Measurements from ENCODE around the gene BAG2.
A peak's percentile ranks its signal among the peaks of the same experiment; 100 is the strongest.

The BAG2 gene

DNA sequence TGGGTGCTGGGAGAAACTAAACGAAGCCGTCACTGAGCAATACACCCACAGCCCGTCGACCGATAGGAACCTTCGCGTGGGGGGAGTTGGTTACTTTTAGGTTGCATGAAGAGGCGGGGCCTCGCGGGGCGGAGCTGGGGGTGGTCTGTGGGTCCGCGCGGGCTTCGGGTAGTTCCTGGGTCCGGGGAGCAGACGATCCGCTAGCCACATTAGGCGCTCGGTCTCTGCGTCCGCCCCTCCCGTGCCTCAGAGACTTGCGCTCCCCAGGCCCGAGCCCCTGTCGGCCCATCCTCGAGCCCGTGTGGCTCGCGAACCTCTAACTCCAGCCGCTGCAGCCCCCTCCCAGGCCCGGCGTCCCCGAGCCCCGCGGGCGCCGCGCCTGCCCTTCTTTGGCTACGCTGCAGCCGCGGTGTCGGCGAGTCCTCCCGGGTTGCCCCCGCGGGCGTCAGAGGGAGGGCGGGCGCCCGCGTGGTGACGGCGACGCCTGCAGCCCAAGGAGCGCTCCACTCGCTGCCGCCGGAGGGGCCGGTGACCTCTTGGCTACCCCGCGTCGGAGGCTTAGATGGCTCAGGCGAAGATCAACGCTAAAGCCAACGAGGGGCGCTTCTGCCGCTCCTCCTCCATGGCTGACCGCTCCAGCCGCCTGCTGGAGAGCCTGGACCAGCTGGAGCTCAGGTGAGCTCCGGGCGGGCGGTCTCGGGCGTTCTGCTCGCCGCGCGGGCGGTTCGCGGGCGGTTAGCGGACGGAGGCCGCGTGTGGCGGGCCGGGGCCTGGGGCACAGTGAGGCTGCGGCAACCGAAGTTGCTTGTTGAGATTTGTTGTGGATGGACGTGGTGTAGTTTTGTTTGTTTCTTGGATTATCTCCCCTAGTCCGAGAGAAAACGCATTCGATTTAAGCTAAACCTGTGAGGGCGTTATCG lies at the start of gene BAG2:
Gene BAG2, plus strand, starts transcription at position 191 of the 920 bp plus-strand sequence. Its CDS starts 372 bp downstream, at position 563.
- DNase-seq: peak; percentile 92
- ATAC-seq: peak; percentile 90

DNA sequence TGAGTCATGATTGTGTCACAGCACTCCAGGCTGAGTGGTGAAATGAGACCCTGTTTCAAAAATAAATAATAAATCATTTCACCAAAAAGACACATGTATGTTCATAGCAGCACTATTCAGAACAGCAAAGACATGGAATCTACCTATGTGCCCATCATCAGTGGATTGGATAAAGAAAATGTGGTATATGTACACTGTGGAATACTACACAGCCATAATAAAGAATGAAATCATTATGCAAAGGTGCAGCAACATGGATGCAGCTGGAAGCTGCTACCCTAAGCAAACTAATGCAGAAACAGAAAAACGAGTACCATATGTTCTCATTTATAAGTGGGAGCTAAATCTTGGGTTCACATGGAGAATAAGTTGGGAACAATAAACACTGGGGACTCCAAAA lies 49.0 kb upstream of the BAG2 start:
- DNase-seq (no peak), ATAC-seq (no peak)

DNA sequence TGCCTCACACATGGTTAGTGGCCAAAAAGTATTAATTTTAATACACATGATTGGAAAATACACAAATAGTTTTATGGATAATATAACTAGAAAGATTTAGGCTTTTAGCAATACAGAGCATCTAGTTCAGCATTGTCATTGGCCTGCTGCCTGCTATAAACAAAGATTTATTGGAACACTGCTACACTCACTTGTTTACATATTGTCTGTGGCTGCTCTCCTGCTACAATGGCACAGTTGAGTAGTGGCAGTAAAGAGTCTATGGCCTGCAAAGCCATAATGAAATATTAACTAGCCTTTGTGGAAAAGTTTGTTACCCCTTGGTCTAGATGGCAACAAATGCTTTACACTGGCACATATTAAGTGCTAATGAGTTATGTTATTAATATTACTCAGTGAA lies 44.4 kb upstream of the BAG2 start:
- ATAC-seq: no peak

DNA sequence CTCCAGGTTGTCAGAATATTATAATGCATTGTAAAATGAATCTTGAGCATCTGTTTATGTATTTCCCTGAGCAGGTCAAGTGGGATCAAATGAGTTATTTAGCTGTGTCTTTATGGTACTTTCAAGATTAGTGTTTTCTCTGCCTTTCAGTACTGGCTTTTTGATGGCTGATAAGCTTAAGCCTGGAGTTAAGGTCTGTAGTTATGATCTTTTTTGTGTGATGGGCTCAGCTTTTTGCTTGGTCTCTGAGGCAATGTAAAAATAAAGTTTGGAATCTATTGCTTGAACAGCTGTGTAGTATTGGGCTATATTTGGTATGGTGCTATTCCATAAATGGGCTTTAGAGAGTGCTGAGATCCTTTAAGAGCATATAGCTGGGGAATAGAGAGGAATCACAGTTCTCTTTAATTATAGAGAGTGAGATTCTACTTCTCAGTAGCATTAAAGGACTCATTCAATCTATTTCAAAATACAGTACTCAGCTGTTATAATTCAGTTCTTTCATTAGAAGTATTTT lies 41.4 kb upstream of the BAG2 start:
- DNase-seq (no peak), ATAC-seq (no peak)

More for the DNA sequence above, 44.4 kb upstream of the BAG2 start:
- DNase-seq: no peak

- ATAC-seq (no peak), DNase-seq (no peak)
Observed at GRCh38 chr6:57134954-57135353, 37.2 kb upstream of the BAG2 start.

DNA sequence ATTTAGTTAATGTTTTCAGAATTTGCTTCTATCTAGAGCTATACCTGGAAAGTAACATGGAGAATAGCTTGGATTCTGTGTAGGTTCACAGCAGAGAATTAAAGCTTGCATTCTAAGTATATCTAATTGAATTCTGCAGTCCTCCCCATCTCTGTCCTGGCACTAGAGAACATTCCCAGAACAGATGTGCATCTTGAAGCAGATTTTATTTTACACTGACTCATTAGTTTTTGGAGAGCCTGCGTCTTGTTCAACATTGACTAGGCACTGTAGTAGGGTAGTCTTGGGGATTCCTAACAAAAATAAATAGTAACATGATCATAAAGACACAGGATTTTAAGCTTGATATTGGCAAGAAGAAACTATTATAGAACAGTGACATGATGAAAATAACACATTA lies 36.2 kb upstream of the BAG2 start:
- no peak for DNase-seq
- ATAC-seq: no peak

DNA sequence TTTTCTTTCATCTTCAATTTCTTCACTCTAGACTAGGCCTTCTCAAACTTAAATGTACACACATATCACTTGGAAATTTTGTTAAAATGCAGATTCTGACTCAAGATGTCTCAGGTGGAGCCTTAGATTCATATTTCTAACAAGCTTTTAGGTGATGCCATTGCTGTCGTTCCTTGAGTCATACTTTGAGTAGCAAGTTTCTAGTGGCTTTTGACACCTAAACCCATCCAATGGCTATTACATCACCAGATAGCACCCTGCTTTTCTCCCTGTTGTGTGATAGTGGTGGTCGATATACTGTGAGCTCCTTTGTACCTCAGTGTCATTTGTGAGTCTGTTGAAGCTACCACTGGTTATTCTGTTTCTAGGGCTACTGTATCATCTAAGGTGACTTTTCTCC lies 34.8 kb upstream of the BAG2 start:
- DNase-seq (no peak), ATAC-seq (peak; percentile 32)

- DNase-seq (no peak), ATAC-seq (no peak)
Observed at GRCh38 chr6:57138026-57138425, 34.1 kb upstream of the BAG2 start.

GRCh38 chr6:57141451-57142177 lies 30.5 kb upstream of the BAG2 start:
- ATAC-seq: no peak
- DNase-seq: no peak

- no peak for ATAC-seq
- no peak for DNase-seq
Observed at GRCh38 chr6:57142178-57142525, 30.0 kb upstream of the BAG2 start.

DNA sequence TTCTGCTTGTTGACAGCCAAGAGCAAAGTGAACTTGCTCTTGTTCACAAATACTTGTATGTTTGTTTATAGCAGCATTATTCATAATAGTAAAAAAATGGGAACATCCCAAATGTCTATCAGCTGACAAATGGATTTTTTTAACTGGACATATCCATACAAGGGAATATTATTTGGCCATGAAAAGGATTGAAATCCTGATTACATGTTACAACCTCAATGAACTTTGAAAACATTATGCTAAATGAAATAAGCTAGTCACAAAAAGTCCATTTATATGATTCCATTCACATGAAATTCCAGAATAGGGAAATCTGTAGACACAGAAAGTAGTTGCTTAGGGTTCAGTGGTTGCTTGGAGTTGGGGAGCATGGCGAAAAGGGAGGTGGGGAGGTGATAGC lies 28.4 kb upstream of the BAG2 start:
- DNase-seq (no peak), ATAC-seq (no peak)

GRCh38 chr6:57147401-57147800 lies 24.7 kb upstream of the BAG2 start:
- DNase-seq (no peak), ATAC-seq (no peak)

DNA sequence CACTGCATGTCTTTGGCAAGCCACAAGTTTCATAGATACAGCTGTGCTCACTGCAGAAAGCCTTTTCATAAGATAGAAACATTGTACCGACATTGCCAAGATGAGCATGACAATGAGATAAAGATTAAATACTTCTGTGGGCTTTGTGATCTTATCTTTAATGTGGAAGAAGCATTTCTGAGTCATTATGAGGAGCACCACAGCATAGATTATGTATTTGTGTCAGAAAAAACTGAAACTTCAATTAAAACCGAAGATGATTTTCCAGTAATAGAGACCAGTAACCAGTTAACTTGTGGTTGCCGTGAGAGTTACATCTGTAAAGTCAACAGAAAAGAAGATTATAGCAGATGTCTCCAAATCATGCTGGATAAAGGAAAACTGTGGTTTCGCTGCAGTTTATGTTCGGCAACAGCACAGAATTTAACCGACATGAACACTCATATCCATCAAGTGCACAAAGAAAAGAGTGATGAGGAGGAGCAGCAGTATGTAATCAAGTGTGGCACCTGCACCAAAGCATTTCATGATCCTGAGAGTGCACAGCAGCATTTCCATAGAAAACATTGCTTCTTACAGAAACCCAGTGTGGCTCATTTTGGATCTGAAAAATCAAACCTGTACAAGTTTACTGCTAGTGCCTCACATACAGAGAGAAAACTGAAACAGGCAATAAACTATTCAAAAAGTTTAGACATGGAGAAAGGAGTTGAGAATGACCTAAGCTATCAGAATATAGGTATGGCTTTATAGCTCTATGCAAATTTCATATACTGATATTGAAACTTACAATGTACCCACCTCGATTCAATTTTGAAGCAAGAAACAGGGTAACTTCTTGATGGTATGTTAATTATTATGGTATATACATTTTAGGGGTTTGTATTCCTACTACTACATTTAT lies 23.9 kb upstream of the BAG2 start:
- DNase-seq (no peak), ATAC-seq (peak; percentile 87)

- peak; percentile 71 for ATAC-seq
- DNase-seq: no peak
Observed at GRCh38 chr6:57158658-57159057, 13.5 kb upstream of the BAG2 start.

- ATAC-seq: no peak
- no peak for DNase-seq
Observed at GRCh38 chr6:57159127-57159526, 13.0 kb upstream of the BAG2 start.

DNA sequence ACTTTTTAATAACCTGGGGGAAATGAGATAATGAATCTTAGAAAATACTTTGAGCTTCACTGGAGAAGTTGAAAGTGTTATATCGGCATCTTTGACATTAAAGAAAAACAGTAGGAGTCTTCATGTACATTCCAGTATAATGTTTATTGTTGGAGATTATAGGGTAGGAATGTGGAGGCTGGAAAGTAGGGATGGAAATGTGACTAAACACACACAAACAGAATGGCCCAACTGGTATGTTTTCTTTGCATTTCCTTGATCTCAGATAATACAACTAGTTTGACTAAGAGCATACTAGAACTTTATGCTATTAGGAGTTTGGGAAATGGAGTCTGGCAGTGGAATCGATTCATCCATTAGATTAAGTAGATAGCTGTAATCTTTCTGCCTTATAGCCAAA lies 10.1 kb upstream of the BAG2 start:
- no peak for DNase-seq
- no peak for ATAC-seq

DNA sequence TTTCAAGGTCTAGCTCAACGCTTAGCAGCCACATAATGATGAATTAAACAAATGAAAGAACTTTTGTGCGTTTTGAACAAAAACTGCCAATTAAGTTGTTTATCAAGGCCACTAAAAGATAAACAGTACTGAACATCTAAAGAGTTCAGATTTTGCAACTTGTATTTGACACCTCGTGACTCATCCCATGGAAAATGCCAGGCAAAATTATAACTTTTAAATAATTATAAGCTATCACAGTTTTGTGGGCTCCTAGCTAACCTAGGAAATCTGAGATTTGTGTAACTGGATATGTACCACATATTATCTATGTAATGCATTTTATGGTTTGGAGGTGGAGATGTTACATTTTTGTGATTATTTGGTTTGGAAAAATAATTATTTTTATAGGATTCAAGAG lies 9.6 kb upstream of the BAG2 start:
- no peak for DNase-seq
- ATAC-seq: no peak

DNA sequence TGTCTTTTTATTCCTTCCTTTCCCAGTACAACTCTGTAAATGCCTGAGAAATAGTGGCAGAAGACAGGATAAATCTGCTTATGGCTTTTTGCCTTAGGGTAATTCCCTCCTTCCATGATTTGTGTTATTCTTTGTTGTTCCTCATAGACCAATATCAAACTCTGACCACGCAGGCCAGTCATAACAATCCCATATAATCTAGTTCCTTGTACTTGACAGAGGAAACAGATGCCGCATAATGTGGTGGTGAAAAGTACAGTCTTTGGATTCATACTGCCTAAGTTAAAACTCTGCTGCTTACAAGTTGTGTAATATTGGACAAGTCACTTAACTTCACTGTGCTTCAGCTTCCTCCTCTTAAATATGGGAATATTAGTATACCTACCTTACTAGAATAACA lies 8.2 kb upstream of the BAG2 start:
- ATAC-seq: no peak
- DNase-seq: no peak

GRCh38 chr6:57165080-57165479 lies 7.0 kb upstream of the BAG2 start:
- ATAC-seq: no peak
- DNase-seq: no peak

- DNase-seq (peak; percentile 38), ATAC-seq (no peak)
Observed at GRCh38 chr6:57173056-57173885, 1.1 kb downstream of the BAG2 start.

GRCh38 chr6:57173886-57174510 lies 1.9 kb downstream of the BAG2 start:
- DNase-seq (no peak), ATAC-seq (no peak)
